ENCODE measurements around the gene ZNF487.
"Not testable (repeated sequence)": the region's sequence is repeated elsewhere in the genome, so short reads cannot be mapped to it uniquely, and the experiment has no call there.

Gene ZNF487

DNA sequence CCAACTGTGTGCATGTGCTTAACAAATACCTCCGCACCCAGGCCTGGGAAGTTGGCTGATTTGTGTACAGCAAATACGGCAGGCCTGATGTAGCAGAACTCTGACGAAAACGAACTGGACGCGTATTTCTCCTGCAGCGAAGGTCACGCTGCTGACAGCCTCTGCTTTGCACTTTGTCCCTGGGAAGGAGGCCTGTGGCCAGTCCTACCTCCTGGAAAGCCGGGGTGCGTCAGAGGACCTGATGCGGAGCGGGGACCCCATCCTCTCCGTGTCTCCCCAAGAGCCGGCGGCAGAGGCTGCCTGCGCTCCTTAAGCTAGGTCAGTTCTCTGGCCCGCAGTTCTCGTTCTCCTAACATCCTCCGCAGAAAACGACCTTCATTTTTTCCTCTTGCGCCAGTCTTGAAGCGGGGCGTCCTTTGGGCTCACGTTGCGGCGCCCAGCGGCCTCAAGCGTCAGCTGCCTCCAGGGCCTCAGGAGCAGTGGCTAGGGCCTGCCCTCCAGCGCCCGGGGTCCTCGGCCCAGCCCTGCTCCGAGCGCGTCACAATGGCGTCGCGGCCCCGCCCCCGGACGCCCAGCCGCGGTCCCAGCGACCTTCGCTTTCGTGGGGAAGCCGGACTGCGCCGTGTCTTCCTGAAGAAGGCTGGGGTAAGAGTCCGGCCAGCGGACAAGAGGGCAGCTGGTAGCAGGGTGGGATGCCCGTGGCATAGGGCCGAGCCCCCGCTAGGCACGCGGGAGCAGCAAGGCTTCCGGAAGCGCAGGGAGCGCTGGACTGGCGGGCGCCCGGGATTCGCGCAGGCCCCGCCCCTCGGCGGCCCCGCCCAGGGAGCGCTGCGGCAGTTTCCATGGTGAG, at the start of gene ZNF487:
Gene ZNF487, plus strand, starts transcription at position 821 of the 850 bp plus-strand sequence. CDS start 38,703 bp downstream, outside the sequence.
- DNase-seq: peak; percentile 84

DNA sequence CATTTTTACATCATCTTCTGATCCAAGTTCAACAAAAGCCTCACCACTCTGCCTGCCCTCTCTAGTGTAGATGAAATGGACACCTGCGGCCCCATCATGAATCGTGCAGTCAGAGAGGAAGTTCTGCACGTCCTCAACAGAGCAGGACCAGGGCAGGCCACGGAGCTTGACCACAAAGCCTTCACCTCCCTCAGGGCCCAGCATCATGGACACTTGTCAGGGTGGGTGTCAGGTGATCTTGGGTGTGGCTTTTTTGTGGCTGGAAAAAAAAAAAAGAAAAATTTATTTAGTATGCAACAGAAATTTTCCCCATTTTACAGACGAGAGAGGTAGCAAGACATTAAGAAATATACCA, 49.3 kb upstream of the ZNF487 start:
- DNase-seq: no peak

DNA sequence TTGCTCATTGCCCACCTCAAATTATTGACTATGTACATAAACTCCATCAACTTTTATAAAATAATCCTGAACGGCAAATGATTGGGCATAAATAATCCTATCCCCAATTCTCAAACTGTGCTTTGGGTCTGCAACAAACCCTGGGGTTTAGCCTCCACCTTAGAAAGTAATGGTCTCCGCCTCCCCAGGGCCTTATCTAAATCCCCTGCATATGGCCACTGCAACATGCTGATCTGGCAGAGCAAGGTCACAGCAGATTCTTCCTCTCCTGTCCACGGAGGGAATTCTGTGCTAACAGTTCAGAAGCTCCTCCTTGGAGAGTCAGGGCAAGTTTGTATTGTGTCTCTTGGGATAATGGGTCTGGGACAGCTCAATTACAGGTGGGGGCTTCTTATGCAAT, 47.0 kb upstream of the ZNF487 start:
- DNase-seq: no peak

DNA sequence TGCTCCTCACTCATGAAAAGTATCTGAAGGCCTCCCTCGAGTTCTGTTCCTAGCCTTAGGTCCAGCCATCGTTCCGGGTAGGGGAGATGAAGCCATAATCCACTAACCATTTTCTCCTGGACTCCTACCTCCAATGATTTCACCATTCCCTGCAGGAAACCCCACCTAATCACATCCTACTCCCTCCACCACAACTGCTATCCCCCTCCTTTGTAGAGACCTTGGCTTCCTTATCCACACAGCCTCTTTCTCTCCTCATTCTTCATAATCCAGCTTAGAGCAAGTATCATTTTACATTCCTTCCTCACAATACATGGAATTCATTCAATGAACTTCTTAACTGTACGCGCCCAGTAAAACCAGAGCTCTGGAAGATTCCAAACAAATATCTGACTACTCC, 46.6 kb upstream of the ZNF487 start:
- DNase-seq: no peak

DNA sequence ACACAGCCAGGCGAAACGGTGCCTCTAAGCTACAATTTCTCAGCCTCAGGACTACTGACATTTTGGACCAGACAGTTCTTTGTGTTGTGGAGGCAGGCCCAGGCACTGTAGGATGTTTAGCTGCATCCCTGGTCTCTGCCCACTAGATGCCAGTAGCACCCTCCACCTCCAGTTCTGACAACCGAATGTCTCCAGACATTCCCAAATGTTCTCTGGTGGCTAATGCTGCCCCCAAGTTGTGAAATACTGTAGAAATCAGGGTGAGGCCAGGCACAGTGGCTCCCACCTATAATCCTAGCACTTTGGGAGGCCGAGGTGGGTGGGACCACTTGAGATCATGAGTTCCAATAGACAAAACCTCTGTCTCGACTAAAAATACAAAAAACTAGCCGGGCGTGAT, 46.2 kb upstream of the ZNF487 start:
- DNase-seq: no peak

DNA sequence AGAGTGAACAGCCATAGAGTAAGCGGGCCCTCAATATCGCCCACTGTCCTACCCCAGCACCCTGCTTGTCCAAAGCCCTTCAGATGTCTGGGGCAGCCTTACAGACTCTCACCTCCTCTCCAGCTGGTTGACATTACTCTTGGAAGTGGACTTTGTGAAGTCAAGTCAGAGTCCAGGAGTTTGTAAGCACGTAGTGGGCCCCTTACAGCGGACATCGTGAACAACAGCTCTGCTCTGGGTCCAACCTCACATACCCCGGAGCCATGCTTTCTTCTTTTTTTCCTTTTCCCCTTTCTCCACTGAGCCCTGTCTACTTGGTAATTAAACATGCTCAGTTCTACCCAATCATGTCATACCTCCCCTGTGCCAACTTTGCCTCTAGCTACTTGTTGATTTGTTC, 45.4 kb upstream of the ZNF487 start:
- DNase-seq: no peak

DNA sequence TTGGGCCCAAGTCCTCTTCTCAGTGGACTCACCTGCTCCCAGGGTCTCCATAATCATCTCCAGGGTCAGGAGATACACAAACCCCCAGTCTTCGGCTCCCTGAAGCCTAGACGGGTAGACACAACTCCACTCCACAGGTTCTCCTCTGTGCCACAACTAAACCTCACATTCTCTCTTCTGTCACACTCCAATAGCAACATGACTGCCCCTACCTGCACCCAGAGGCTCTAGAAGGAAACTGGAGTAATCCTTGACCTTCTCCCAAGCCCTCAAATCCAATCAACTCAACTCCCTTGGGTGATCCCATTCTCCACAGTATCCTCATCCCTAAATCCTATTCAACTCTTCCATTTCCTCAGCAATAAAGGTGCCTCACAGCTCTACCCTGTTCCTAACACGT, 44.2 kb upstream of the ZNF487 start:
- no peak for DNase-seq

DNA sequence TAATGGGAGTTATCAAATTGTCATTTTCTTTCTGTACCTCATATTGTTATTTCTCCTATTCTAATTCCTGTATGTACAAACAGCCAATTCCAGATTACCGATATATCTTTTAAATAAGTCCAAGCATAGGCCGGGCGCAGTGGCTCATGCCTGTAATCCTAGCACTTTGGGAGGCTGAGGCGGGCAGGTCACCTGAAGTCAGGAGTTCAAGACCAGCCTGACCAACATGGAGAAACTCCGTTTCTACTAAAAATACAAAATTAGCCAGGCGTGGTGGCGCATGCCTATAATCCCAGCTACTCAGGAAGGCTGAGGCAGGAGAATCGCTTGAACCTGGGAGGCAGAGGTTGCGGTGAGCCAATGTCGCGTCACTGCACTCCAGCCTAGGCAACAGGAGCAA, 43.7 kb upstream of the ZNF487 start:
- not testable (repeated sequence) for DNase-seq

DNA sequence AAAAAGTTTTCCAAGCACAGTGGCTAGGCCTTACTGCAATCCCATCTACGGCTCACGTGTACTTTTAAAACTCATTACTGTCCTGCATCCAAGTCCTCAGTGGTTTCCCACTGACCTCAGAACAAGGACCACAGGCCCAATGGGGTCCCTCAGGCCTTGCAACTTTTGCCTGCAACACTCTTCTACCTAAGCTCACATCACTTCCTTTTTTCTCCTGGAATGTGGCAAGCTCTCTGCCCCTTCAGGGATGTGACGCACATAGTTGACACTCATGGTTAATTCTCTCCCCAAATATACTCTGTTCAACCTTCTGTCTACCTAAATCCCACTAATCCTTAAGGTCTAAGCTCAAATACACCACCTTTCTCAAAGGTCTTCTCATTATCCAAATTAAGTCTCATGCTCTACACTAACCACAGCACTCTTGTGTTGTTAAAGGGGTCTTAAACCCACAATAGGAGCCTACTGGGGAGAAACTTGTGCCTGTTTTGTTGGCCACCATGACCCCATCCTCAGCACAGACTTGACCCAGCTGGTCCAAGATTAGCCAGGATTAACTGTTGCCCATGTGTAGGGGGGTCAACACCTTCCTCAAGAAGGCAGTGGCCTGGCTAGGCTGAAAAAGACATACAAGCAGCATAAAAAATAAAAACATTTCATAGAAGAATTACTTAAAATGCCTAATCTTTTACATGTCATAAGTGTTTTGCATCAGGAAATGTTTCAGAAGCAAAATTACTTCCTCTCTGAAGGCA, 43.1 kb upstream of the ZNF487 start:
- DNase-seq: no peak

DNA sequence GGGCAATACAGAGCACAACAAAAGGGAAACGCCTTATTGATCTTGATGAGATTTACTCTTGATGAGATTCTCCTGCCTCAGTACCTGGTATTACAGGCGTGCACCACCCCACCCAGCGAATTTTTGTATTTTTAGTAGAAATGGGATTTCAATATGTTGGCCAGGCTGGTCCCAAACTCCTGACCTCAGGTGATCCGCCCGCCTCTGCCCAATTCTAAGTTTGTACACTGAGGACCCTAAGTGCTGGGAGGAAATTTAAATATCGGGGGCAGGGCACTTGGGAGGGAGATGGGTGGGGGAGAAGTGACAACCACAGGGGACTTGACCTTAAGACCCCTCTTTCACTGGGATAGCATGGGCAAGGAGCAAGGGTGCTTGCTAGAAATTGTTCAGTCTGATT, 42.0 kb upstream of the ZNF487 start:
- no peak for DNase-seq

DNA sequence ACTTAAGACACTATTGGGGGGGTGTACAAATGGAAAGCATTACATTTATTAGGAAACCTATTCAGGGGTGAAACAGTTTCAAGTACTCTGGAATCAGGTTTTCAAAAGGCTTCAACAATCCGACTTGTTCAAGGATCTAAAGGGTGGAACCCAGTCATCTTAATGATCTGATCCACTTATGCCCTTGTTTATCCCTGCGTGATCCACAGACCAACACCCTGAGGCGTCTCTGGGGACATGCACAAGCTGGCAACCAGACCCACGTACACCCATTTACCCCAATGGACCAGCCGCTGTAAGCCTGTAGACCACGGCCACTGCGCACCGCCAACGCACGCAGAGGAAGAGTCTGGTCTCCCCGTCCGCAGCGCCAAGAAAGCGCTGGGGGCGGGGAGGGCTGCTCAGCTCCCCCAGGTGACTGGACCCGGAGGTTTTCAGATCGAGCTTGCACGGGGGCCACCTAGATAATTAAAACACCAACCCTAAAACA, 41.3 kb upstream of the ZNF487 start:
- no peak for DNase-seq

DNA sequence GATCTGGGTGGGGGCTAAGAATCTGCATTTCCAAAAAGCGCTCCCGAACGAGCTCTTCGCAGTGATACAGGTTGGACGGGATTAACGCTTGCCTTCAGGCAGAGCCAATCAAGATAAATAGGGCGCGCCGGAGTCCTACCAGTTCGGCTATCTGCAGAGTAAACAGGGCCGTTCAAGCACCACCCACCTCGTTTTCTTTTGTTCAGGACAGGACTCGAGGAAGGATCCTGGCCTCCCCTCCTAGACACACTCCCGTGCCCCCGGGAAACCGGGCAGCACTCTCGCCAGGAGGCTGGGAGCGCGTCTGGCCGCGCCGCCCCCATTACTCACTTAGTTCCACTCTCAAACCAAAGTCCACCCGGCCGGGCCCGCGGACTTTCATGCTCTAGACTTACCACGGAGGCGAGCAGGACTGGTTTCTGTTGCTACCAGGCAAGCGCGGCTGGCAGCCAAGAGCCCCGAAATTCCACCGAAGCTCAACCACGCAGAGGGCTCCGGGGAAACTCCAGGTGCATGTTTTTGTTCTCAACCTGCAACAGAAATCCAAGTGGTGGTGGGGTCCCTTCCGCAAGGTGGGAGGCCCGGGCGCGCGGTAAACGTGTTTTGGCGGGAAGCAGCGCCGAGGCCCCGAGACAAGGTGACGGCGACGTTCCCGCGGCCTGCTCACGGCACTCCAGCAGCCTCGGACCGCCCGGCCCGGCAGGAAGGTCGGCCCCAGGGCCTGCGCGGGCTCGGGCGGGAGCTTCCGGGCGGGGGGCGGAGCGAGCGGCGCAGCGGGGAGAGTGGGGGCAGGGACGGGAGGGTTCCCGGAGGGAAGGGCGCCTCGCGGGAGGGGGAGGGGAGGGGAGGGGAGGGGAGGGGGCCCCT, 40.6 kb upstream of the ZNF487 start:
- no peak for DNase-seq

DNA sequence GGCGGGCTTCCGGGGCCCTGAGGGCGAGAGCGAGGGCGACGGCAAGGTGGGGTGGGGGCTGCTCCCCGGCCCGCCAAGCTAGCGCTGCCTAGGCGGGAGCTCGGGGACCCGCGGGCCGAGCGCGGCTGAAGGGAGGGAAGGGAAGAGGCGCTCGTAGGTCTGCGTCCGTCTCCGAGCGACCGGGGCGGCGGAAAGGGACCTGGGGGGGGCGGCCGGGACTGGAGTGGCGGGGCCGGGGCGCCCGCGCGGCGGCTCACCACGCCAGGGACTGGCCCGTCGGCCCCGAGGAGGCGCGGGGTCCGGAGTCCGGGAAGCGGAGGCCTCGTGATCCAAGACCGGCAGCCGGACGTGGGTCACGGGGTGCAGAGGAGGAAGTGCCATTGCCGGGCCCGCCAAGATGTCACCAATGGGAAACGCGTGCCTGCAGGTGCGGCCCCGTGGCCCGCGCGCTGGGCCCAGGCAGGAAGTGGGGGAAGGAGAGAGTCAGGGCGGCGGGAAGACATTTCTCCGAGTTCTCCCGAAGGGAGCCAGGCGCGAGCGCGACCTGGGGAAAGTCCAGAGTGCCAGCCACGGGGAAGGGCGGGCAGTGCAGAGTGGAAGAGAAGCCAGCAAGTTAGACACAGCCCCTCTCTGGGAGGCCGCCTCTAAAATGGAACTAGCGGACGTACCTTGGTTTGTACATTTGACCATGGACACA, 39.8 kb upstream of the ZNF487 start:
- peak; percentile 88 for DNase-seq

DNA sequence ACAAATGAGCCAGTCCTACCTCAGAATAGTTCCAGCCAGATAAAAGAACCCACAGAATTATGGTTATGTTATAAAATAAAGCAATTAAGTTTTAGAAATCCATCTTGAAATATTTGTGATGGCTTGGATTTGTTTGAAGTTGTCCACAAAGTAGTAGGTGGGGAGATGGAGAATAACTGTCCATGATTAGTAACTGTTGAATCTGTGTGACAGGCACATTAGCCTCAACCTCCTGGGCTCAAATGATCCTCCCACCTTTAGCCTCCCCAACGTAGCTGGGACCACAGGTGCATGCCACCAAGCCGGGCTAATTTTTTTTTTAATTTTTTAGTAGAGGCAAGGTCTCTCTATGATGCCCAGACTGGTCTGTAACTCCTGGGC, 38.0 kb upstream of the ZNF487 start:
- DNase-seq: no peak

DNA sequence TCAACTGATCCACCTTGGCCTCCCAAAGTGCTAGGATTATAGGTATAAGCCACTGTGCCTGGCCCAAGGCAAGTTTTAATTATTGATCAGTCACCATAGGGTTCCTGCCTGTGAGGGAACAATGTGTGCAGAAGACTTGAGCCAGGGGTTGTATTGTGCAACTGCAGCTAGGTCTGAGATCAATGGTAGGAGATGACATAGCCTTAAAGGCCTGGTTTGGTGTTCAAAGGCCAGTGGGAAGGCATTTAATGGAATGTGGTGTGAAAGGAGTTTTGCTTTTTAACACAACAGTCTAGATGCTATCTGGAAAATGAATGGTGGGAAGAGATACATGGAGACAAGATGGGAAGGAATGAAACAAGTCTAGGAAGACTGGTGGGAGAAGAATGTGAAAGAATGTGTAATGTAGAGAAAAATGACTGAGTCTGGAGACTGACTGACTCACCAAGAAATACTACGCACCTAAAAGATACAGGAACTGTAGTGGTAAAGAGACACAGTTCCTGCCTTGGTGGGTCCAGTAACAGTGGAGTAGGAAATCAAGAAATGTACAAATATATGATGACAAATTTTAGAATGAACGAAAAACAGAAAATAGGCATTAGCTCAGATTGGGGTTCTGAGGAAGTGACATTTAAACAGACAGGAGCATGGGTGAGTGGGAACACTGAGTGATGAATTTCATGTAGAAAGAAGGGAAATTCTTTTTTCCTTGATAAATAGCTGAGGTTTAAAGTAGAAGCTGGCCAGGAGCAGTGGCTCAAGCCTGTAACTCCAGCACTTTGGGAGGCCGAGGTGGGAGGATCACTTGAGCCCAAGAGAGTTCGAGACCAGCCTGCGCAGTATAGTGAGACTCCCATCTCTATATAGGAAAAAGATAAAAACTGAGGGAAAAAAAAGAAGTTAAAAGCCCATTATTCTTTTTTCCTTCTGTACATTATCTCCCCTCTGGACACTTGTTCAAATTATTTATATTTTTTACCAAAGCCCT, 37.3 kb upstream of the ZNF487 start:
- no peak for DNase-seq

DNA sequence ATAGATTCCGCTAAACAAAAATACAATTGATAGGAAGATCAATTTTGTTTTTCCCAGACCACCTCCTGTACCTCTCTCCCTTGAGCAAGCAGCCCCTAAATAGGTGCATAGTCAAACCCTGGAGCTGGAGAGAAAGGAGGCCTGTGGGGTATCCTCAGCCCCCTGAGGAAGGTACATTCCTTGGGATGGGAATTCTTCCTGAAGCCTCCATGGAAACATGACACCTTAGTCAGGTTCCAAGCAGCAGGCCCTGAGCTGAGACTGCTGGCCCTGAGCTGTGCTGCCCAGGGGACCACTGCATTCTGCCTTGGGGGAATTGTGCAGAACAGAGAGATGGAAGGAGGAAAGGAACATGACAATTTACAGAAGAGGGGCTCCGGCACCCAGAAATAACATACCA, 35.3 kb upstream of the ZNF487 start:
- DNase-seq: no peak

DNA sequence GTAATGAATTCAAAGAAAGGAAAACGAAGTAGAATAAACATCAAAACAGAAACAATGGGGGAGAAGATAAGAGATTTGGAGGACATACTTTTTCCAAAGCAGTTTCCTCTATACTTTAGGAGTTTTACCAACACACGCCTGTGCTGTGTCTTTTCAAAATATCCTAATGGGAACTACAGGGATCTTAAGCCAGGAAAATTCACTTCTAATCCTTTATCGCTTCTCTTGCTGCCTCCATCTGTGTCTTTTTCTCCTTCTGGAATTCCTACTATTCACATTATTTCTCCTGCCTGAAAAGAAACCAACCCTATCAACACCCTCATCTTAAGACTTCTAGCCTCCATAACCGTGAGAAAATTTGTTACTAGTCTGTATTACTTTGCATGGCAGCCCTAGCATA, 34.7 kb upstream of the ZNF487 start:
- no peak for DNase-seq

DNA sequence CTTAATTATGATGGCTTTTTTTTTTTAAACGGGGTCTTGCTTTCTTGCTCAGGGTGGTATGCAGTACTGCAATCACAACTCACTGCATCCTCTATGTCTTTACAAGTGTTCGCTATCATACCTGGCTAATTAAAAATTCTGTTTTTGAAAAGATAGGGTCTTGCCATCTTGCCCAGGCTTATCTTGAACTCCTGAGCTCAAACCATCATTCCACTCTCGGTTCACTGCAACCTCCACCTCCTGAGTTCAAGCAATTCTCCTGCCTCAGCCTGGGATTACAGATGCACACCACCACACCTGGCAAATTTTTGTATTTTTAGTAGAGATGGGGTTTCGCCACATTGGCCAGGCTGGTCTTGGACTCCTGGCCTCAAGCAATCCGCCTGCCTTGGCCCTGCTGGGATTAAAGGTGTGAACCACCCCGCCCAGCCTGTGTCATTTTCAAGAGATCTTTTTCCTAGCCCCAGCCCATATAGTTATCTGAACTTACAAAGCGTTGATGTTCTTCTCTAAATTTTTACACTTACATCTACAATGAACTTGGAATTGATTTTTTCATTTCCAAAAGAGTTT, 33.9 kb upstream of the ZNF487 start:
- no peak for DNase-seq

DNA sequence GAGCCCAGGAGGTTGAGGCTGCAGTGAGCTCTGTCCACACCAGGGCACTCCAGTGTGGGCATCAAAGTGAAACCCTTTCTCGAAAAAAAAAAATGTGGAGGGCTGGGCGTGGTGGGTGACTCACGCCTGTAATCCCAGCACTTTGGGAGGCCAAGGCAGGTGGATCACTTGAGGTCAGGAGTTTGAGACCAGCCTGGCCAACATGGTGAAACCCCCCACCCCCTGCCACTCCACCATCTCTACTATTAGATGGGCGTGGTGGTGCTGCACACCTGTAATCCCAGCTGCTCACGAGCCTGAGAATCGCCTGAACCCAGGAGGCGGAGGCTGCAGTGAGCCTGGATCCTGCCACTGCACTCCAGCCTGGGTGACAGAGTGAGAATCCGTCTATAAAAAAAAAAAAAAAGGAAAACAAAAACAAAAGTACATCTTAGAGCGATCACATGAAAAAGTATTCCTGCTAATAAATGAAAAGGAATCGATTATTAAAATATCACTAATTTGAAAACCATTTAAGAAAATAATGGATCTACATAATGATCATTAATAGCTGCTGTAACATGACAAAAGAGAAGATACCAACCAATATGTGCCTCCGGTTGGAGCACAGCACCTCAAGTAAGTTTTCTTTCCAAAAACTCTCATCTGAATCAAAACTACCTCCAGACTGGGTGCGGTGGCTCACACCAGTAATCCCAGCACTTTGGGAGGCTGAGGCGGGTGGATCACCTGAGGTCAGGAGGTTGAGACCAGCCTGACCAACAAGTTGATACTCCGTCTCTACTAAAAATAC, 32.8 kb upstream of the ZNF487 start:
- no peak for DNase-seq

DNA sequence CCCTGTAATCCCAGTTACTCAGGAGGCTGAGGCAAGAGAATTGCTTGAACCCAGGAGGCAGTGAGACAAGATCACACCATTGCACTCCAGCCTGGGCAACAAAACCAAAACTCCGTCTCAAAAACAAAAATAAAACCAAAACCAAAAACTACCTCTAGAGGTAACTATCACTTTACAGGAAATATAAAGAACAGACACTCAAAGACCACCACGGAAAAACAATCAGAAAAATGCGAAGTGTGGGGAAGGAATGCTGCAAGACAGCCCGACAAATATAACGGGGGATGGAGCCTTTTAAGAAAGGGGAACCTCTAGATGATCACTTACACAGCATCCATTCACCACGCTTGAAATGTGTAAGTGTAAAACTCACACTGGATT, 32.2 kb upstream of the ZNF487 start:
- DNase-seq: no peak

All from MV-4-11 (cell line).